ENCODE data around the gene CC2D2A. TPM values are rescaled to one million over a fixed set of nuclear protein-coding genes. Genes with fewer than 3 reads are reported as not detected.

The CC2D2A gene
- total and polyA plus RNA-seq, 9 donors: 12.8 to 21.6 (median 16.0) TPM

- Histone ChIP-seq H3K27ac (ENCODE audit: low read length) (no peak overlapping the region), H3K4me1 (ENCODE audit: control insufficient read depth, insufficient read depth, low read length) (no peaks in the 10 kb centered on the region), H3K27me3 (ENCODE audit: control insufficient read depth, insufficient read depth, low read length) (no peaks in the 10 kb centered on the region), H3K9me3 (replicated peaks; ENCODE audit: control insufficient read depth, low read depth, low read length) (no peaks in the 10 kb centered on the region), H3K36me3 (ENCODE audit: control insufficient read depth, insufficient read depth, low read length) (no peaks in the 10 kb centered on the region), H3K4me3 (ENCODE audit: low read length) (no peak overlapping the region)
- peak; percentile 59 for DNase-seq
- WGBS (ENCODE audit: insufficient coverage): no CpG with 5 or more reads among the region's 2 CpGs
Observed at GRCh38 chr4:15458616-15459015, 11.1 kb upstream of the CC2D2A start.

DNA sequence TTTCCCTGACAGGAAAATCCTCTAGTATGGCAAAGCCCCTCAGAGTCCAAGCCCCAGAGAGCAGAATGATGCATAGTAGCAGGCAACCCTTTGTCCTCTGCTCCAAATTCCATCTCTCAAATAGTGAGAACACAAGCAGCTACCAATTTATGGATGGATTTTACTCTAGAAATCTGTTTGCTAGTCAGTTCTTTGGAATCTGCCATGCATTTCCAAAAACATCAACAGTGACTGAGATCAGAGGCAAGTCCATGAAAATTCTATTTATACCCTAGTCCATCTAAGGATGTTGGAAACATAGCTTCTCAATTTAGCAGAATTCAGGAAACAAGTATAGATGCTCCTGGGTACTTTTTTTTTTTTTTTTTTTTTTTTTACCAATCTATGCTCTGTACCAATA lies 10.0 kb upstream of the CC2D2A start:
- H3K4me1 ChIP-seq (ENCODE audit: control insufficient read depth, insufficient read depth, low read length): no peaks in the 10 kb centered on the region
- H3K4me3 ChIP-seq (ENCODE audit: low read length): no peak overlapping the region
- H3K36me3 ChIP-seq (ENCODE audit: control insufficient read depth, insufficient read depth, low read length): no peaks in the 10 kb centered on the region
- H3K27ac ChIP-seq (ENCODE audit: low read length): no peak overlapping the region
- no peak for DNase-seq
- no peaks in the 10 kb centered on the region for H3K27me3 ChIP-seq (ENCODE audit: control insufficient read depth, insufficient read depth, low read length)
- H3K9me3 ChIP-seq (replicated peaks; ENCODE audit: control insufficient read depth, low read depth, low read length): no peaks in the 10 kb centered on the region

GRCh38 chr4:15466596-15466995 lies 3.1 kb upstream of the CC2D2A start:
- H3K27ac ChIP-seq (ENCODE audit: low read length): no peak overlapping the region
- no peaks in the 10 kb centered on the region for H3K36me3 ChIP-seq (ENCODE audit: control insufficient read depth, insufficient read depth, low read length)
- no peaks in the 10 kb centered on the region for H3K27me3 ChIP-seq (ENCODE audit: control insufficient read depth, insufficient read depth, low read length)
- DNase-seq: no peak
- H3K4me1 ChIP-seq (ENCODE audit: control insufficient read depth, insufficient read depth, low read length): peaks cover 3% of the 10 kb centered on the region
- H3K9me3 ChIP-seq (replicated peaks; ENCODE audit: control insufficient read depth, low read depth, low read length): no peaks in the 10 kb centered on the region
- no CpG with 5 or more reads among the region's 1 CpG for WGBS (ENCODE audit: insufficient coverage)
- H3K4me3 ChIP-seq (ENCODE audit: low read length): no peak overlapping the region

GRCh38 chr4:15470128-15470475 lies 420 bp downstream of the CC2D2A start:
- Histone ChIP-seq H3K9me3 (replicated peaks; ENCODE audit: control insufficient read depth, low read depth, low read length) (no peaks in the 10 kb centered on the region), H3K4me1 (ENCODE audit: control insufficient read depth, insufficient read depth, low read length) (peaks cover 3% of the 10 kb centered on the region), H3K36me3 (ENCODE audit: control insufficient read depth, insufficient read depth, low read length) (no peaks in the 10 kb centered on the region), H3K4me3 (ENCODE audit: low read length) (peak overlapping the region; percentile 39), H3K27ac (ENCODE audit: low read length) (peak overlapping the region; percentile 50), H3K27me3 (ENCODE audit: control insufficient read depth, insufficient read depth, low read length) (no peaks in the 10 kb centered on the region)
- no peak for DNase-seq
- no CpG with 5 or more reads among the region's 3 CpGs for WGBS (ENCODE audit: insufficient coverage)

GRCh38 chr4:15476396-15476795 lies 6.7 kb downstream of the CC2D2A start:
- no peak overlapping the region for H3K4me3 ChIP-seq (ENCODE audit: low read length)

DNA sequence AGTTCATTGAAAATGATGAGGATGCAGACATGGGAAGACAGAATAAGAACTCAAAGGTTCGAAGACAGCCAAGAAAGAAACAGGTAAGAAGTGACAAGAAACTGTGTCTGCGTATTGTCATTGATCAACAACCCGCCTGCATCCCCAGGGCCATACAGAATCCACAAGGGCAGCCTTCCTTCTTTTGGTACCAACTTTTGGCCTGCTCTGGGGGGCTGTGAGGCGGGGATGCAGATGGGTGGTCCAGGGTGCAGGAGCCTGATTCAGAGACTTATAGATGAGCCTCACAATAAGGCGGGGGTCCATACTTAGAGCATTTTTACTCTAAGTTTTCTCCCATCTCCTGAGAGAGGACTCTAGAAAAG lies 9.0 kb downstream of the CC2D2A start:
- Histone ChIP-seq H3K27ac (ENCODE audit: low read length) (no peak overlapping the region), H3K4me1 (ENCODE audit: control insufficient read depth, insufficient read depth, low read length) (peaks cover 7% of the 10 kb centered on the region), H3K4me3 (ENCODE audit: low read length) (no peak overlapping the region), H3K9me3 (replicated peaks; ENCODE audit: control insufficient read depth, low read depth, low read length) (no peaks in the 10 kb centered on the region), H3K36me3 (ENCODE audit: control insufficient read depth, insufficient read depth, low read length) (peaks cover 15% of the 10 kb centered on the region), H3K27me3 (ENCODE audit: control insufficient read depth, insufficient read depth, low read length) (no peaks in the 10 kb centered on the region)
- DNase-seq: no peak
- WGBS (ENCODE audit: insufficient coverage): 60% methylated on average over 1 of the region's 5 CpGs

More at GRCh38 chr4:15476396-15476795, 6.7 kb downstream of the CC2D2A start:
- WGBS (ENCODE audit: insufficient coverage): no CpG with 5 or more reads among the region's 5 CpGs
- Histone ChIP-seq H3K27ac (ENCODE audit: low read length) (no peak overlapping the region), H3K27me3 (ENCODE audit: control insufficient read depth, insufficient read depth, low read length) (no peaks in the 10 kb centered on the region), H3K36me3 (ENCODE audit: control insufficient read depth, insufficient read depth, low read length) (peaks cover 9% of the 10 kb centered on the region), H3K9me3 (replicated peaks; ENCODE audit: control insufficient read depth, low read depth, low read length) (no peaks in the 10 kb centered on the region), H3K4me1 (ENCODE audit: control insufficient read depth, insufficient read depth, low read length) (peaks cover 7% of the 10 kb centered on the region)
- DNase-seq: no peak

GRCh38 chr4:15479089-15479912 lies 9.6 kb downstream of the CC2D2A start:
- Histone ChIP-seq H3K27me3 (ENCODE audit: control insufficient read depth, insufficient read depth, low read length) (no peaks in the 10 kb centered on the region), H3K4me3 (ENCODE audit: low read length) (peak overlapping the region; percentile 46), H3K27ac (ENCODE audit: low read length) (peak overlapping the region; percentile 78), H3K4me1 (ENCODE audit: control insufficient read depth, insufficient read depth, low read length) (peaks cover 7% of the 10 kb centered on the region), H3K36me3 (ENCODE audit: control insufficient read depth, insufficient read depth, low read length) (peaks cover 19% of the 10 kb centered on the region), H3K9me3 (replicated peaks; ENCODE audit: control insufficient read depth, low read depth, low read length) (no peaks in the 10 kb centered on the region)
- 15% methylated on average over 4 of the region's 11 CpGs for WGBS (ENCODE audit: insufficient coverage)
- peak; percentile 95 for DNase-seq

DNA sequence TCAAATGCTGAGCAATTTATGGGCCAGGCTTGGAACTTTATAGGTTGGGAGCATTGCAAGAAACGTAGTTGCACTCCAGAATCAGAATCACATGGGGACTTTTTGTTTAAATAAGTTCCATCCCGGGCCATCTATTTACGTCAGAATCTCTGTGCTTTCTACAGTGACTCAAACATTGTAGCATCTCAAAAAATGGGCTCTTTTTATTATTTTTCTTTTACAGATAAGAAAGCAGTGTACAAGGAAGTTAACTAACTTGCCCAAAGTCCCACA lies 10.2 kb downstream of the CC2D2A start:
- Histone ChIP-seq H3K4me3 (ENCODE audit: low read length) (peak overlapping the region; percentile 46), H3K27me3 (ENCODE audit: control insufficient read depth, insufficient read depth, low read length) (no peaks in the 10 kb centered on the region), H3K4me1 (ENCODE audit: control insufficient read depth, insufficient read depth, low read length) (peaks cover 7% of the 10 kb centered on the region), H3K36me3 (ENCODE audit: control insufficient read depth, insufficient read depth, low read length) (peaks cover 21% of the 10 kb centered on the region), H3K9me3 (replicated peaks; ENCODE audit: control insufficient read depth, low read depth, low read length) (peaks cover 3% of the 10 kb centered on the region), H3K27ac (ENCODE audit: low read length) (peak overlapping the region; percentile 78)
- WGBS (ENCODE audit: insufficient coverage): no CpG with 5 or more reads among the region's 3 CpGs
- peak; percentile 87 for DNase-seq

DNA sequence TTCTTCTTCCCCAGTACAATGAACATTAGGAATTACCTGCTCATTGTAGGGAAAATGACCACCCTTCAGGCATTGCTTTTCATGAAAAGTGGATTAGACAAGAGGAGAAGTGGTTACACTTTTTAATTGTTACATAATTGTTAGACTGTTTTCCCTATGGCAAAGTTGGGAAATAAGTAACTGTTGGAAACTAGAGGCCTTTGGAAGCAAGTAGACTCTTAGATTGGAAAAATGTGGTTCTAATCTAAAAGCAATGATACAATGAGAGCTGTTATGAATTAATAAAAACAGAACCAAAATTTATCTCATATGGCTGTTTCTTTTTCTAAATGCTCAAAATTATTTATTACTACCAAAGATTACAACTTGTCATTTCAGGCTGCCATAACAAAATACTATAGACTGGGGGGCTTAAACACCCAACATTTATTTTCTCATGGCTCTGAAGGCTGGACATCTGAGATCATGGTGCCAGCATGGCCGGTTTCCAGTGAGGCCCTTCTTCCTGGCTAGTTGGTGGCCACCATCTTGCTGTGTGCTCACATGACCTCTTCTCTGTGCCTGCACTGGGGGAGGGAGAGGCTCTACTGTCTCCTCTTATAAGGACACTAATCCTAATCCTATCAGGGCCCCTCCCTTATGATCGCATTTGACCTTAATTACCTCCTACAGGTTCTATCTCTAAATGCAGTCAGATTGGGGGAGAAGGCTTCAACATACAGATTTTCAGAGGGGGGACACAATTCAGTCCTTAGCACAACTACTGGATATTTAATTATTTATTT lies 12.5 kb downstream of the CC2D2A start:
- DNase-seq: peak; percentile 53
- H3K27me3 ChIP-seq (ENCODE audit: control insufficient read depth, insufficient read depth, low read length): no peaks in the 10 kb centered on the region
- peaks cover 7% of the 10 kb centered on the region for H3K4me1 ChIP-seq (ENCODE audit: control insufficient read depth, insufficient read depth, low read length)
- peaks cover 18% of the 10 kb centered on the region for H3K36me3 ChIP-seq (ENCODE audit: control insufficient read depth, insufficient read depth, low read length)
- H3K9me3 ChIP-seq (replicated peaks; ENCODE audit: control insufficient read depth, low read depth, low read length): peaks cover 8% of the 10 kb centered on the region
- no peak overlapping the region for H3K4me3 ChIP-seq (ENCODE audit: low read length)
- no peak overlapping the region for H3K27ac ChIP-seq (ENCODE audit: low read length)
- no CpG with 5 or more reads among the region's 2 CpGs for WGBS (ENCODE audit: insufficient coverage)

DNA sequence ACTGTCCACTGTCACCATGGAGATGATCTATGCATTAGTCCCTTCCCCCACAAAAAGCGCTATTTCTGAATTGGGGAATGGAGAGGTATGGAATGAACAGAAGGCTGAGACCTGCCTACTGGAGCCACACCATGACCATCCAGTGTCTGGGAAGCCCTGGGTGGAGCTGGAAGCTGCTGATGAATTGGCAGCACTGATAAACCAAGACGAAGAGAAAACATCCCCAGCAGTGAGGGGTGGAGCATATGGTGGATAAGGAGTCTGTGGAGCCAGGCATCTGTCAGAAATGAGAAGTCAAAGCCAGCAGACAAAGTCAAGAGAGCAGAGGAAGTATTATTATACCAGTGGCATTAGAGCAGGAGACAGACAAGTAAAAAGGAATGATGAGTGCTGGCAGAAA lies 13.2 kb downstream of the CC2D2A start:
- 50% methylated on average over 1 of the region's 2 CpGs for WGBS (ENCODE audit: insufficient coverage)
- no peaks in the 10 kb centered on the region for H3K27me3 ChIP-seq (ENCODE audit: control insufficient read depth, insufficient read depth, low read length)

More for the DNA sequence above, 13.2 kb downstream of the CC2D2A start:
- H3K36me3 ChIP-seq (ENCODE audit: control insufficient read depth, insufficient read depth, low read length): peaks cover 18% of the 10 kb centered on the region
- no peak for DNase-seq
- no peak overlapping the region for H3K27ac ChIP-seq (ENCODE audit: low read length)
- no peak overlapping the region for H3K4me3 ChIP-seq (ENCODE audit: low read length)
- peaks cover 7% of the 10 kb centered on the region for H3K4me1 ChIP-seq (ENCODE audit: control insufficient read depth, insufficient read depth, low read length)
- H3K9me3 ChIP-seq (replicated peaks; ENCODE audit: control insufficient read depth, low read depth, low read length): peaks cover 10% of the 10 kb centered on the region

Measured in muscle of leg (tissue), 11 donors.